Large intestine (tissue), 3 donors: ENCODE measurements around the gene PRPF39. TPM values are rescaled to one million over a fixed set of nuclear protein-coding genes. Genes with fewer than 3 reads are reported as not detected.
"Not testable (repeated sequence)": the region's sequence is repeated elsewhere in the genome, so short reads cannot be mapped to it uniquely, and the experiment has no call there.

Experiments used
- DNase-seq, 2 donors: peaks; one replicate each; pipeline versions ENCODE4 v3.0.0 to v3.0.0-alpha.2; 2013
- H3K27ac ChIP-seq: one replicate; pipeline ENCODE4 v1.5.1; 2013; ENCODE audit warnings: low read length
- H3K27me3 ChIP-seq: 2 replicates; pipeline ENCODE4 v1.6.1; 2013; ENCODE audit warnings: low read length; ENCODE audit not compliant: control insufficient read depth, insufficient read depth
- H3K36me3 ChIP-seq: 2 replicates; pipeline ENCODE4 v1.6.1; 2013; ENCODE audit warnings: low read length; ENCODE audit not compliant: control insufficient read depth, insufficient read depth
- H3K4me1 ChIP-seq: one replicate; pipeline ENCODE4 v1.6.1; 2013; ENCODE audit warnings: low read length; ENCODE audit not compliant: control insufficient read depth, insufficient read depth
- H3K4me3 ChIP-seq: one replicate; pipeline ENCODE4 v1.5.1; 2013; ENCODE audit warnings: low read length
- H3K9me3 ChIP-seq: one replicate; pipeline ENCODE4 v1.6.1; 2013; ENCODE audit warnings: mild to moderate bottlenecking, low read depth, low read length, moderate library complexity; ENCODE audit not compliant: control insufficient read depth
- WGBS: methylation state at CpG from one replicate; pipeline ENCODE4 v1.1.5; 2013; ENCODE audit warnings: low lambda C conversion rate; ENCODE audit not compliant: insufficient coverage; 5-methylcytosine and 5-hydroxymethylcytosine counted together
- polyA plus RNA-seq: library from polyadenylated mRNA; unstranded; fragments of 120-200 nt; gene quantifications from one replicate; pipeline ENCODE4 v1.2.1, GENCODE V29; 2013

PRPF39 gene
- polyA plus RNA-seq, 1 donor = 69.0 TPM

- no CpG with 5 or more reads among the region's 40 CpGs for WGBS
- not testable (repeated sequence) for H3K4me3 ChIP-seq, H3K36me3 ChIP-seq, DNase-seq, H3K9me3 ChIP-seq, H3K4me1 ChIP-seq, H3K27ac ChIP-seq, H3K27me3 ChIP-seq
Observed at GRCh38 chr14:45080416-45080968, 3.4 kb upstream of the PRPF39 start.

GRCh38 chr14:45081096-45081495 lies 2.8 kb upstream of the PRPF39 start:
- not testable (repeated sequence) for H3K9me3 ChIP-seq, DNase-seq, H3K4me3 ChIP-seq, H3K4me1 ChIP-seq, H3K36me3 ChIP-seq, H3K27me3 ChIP-seq, H3K27ac ChIP-seq
- WGBS = no CpG with 5 or more reads among the region's 3 CpGs

GRCh38 chr14:45082420-45082819 lies 1.5 kb upstream of the PRPF39 start:
- DNase-seq = peak in 1 of 2 donors; percentile 36
- no peak overlapping the region for H3K4me3 ChIP-seq

GRCh38 chr14:45083617-45083975 lies 320 bp upstream of the PRPF39 start:
- H3K27ac ChIP-seq = no peak overlapping the region
- peaks cover 12% of the 10 kb centered on the region for H3K4me1 ChIP-seq
- no peaks in the 10 kb centered on the region for H3K36me3 ChIP-seq
- H3K4me3 ChIP-seq = peak overlapping the region; percentile 78
- WGBS = no CpG with 5 or more reads among the region's 10 CpGs
- DNase-seq = no peak
- peaks cover 3% of the 10 kb centered on the region for H3K9me3 ChIP-seq
- H3K27me3 ChIP-seq = no peaks in the 10 kb centered on the region

More at GRCh38 chr14:45082420-45082819, 1.5 kb upstream of the PRPF39 start:
- Histone ChIP-seq H3K36me3 (no peaks in the 10 kb centered on the region), H3K9me3 (peaks cover 3% of the 10 kb centered on the region), H3K4me1 (peaks cover 12% of the 10 kb centered on the region), H3K27me3 (no peaks in the 10 kb centered on the region), H3K27ac (peak overlapping the region; percentile 1)
- WGBS = 0% methylated on average over 1 of the region's 2 CpGs

GRCh38 chr14:45084946-45085346 lies 1.0 kb downstream of the PRPF39 start:
- 0% methylated on average over 1 of the region's 4 CpGs for WGBS
- peak overlapping the region; percentile 89 for H3K27ac ChIP-seq
- H3K9me3 ChIP-seq = peaks cover 3% of the 10 kb centered on the region
- H3K36me3 ChIP-seq = no peaks in the 10 kb centered on the region
- H3K4me1 ChIP-seq = peaks cover 12% of the 10 kb centered on the region
- H3K4me3 ChIP-seq = peak overlapping the region; percentile 78
- DNase-seq = peak in 1 of 2 donors; percentile 61
- H3K27me3 ChIP-seq = no peaks in the 10 kb centered on the region

GRCh38 chr14:45089813-45090212 lies 5.9 kb downstream of the PRPF39 start:
- Histone ChIP-seq H3K27ac (peak overlapping the region; percentile 20), H3K4me3 (no peak overlapping the region), H3K27me3 (no peaks in the 10 kb centered on the region), H3K4me1 (peaks cover 10% of the 10 kb centered on the region), H3K36me3 (peaks cover 2% of the 10 kb centered on the region), H3K9me3 (no peaks in the 10 kb centered on the region)
- 75% methylated on average over 1 of the region's 1 CpG for WGBS
- DNase-seq = no peak

GRCh38 chr14:45091710-45092109 lies 7.8 kb downstream of the PRPF39 start:
- peaks cover 10% of the 10 kb centered on the region for H3K4me1 ChIP-seq
- no peak overlapping the region for H3K27ac ChIP-seq
- H3K27me3 ChIP-seq = no peaks in the 10 kb centered on the region
- no peak overlapping the region for H3K4me3 ChIP-seq
- H3K36me3 ChIP-seq = peaks cover 15% of the 10 kb centered on the region
- 100% methylated on average over 1 of the region's 2 CpGs for WGBS
- no peaks in the 10 kb centered on the region for H3K9me3 ChIP-seq
- no peak for DNase-seq

- Histone ChIP-seq H3K9me3 (no peaks in the 10 kb centered on the region), H3K27ac (no peak overlapping the region), H3K36me3 (peaks cover 23% of the 10 kb centered on the region), H3K27me3 (no peaks in the 10 kb centered on the region), H3K4me1 (peaks cover 3% of the 10 kb centered on the region), H3K4me3 (no peak overlapping the region)
- DNase-seq = no peak
- WGBS = no CpG with 5 or more reads among the region's 2 CpGs
Observed at GRCh38 chr14:45094275-45094674, 10.4 kb downstream of the PRPF39 start.

GRCh38 chr14:45095143-45095542 lies 11.2 kb downstream of the PRPF39 start:
- 100% methylated on average over 2 of the region's 4 CpGs for WGBS
- H3K9me3 ChIP-seq = no peaks in the 10 kb centered on the region
- no peak for DNase-seq
- peaks cover 3% of the 10 kb centered on the region for H3K4me1 ChIP-seq
- no peaks in the 10 kb centered on the region for H3K27me3 ChIP-seq
- H3K36me3 ChIP-seq = peaks cover 29% of the 10 kb centered on the region
- H3K4me3 ChIP-seq = no peak overlapping the region
- H3K27ac ChIP-seq = no peak overlapping the region

GRCh38 chr14:45096218-45096617 lies 12.3 kb downstream of the PRPF39 start:
- peaks cover under 1% of the 10 kb centered on the region for H3K4me1 ChIP-seq
- no peak overlapping the region for H3K4me3 ChIP-seq
- DNase-seq = no peak
- WGBS = 100% methylated on average over 2 of the region's 4 CpGs
- H3K27me3 ChIP-seq = no peaks in the 10 kb centered on the region
- H3K9me3 ChIP-seq = no peaks in the 10 kb centered on the region
- H3K27ac ChIP-seq = no peak overlapping the region
- peaks cover 33% of the 10 kb centered on the region for H3K36me3 ChIP-seq

- Histone ChIP-seq H3K4me1 (peaks cover 6% of the 10 kb centered on the region), H3K27ac (no peak overlapping the region), H3K9me3 (no peaks in the 10 kb centered on the region), H3K36me3 (peaks cover 29% of the 10 kb centered on the region), H3K4me3 (no peak overlapping the region), H3K27me3 (no peaks in the 10 kb centered on the region)
- DNase-seq = peak in 1 of 2 donors; percentile 14
Observed at GRCh38 chr14:45103806-45104205, 19.9 kb downstream of the PRPF39 start.
